Body of pancreas (tissue), 4 donors: ENCODE data around the gene CS.

Experiments used
- POLR2A ChIP-seq, 3 donors: fragments of 450-650 bp; IDR thresholded peaks; one replicate each; pipeline ENCODE4 v1.6.1; 2016; ENCODE audit warnings: antibody characterized with exemption in 3 of 3, mild to moderate bottlenecking in 2 of 3
- TF ChIP-seq, protein P1 (sequence below), 7 experiments: fragments of 450-650 bp in 4 of 7; fragments of 200-600 bp in 3 of 7; sonication (generic) in 3 of 7; IDR thresholded peaks; one replicate each; pipeline ENCODE4 v1.5.1; 2016 to 2019; ENCODE audit warnings: antibody characterized with exemption in 7 of 7

DNA sequence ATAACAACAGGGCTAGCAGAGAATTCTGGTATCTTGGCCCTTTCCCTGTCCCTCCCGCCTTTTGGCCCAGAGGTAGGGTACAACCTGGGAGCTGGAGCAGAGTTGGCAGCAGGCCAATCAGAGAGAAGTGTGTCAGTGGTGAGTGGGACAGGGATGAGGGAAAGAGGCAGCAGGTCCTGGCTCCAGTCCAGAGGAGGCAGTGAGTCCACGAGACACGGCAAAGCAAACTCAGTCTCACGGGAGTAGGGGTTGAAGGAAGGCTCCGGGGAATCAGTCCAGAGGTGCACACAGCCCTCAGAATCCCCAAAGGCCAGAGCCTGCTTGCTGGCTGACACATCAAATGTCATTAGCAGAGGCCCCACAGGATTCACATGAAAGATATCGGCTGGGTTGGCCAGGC, 26.4 kb upstream of the CS start:
- TF ChIP-seq, protein P1, sequence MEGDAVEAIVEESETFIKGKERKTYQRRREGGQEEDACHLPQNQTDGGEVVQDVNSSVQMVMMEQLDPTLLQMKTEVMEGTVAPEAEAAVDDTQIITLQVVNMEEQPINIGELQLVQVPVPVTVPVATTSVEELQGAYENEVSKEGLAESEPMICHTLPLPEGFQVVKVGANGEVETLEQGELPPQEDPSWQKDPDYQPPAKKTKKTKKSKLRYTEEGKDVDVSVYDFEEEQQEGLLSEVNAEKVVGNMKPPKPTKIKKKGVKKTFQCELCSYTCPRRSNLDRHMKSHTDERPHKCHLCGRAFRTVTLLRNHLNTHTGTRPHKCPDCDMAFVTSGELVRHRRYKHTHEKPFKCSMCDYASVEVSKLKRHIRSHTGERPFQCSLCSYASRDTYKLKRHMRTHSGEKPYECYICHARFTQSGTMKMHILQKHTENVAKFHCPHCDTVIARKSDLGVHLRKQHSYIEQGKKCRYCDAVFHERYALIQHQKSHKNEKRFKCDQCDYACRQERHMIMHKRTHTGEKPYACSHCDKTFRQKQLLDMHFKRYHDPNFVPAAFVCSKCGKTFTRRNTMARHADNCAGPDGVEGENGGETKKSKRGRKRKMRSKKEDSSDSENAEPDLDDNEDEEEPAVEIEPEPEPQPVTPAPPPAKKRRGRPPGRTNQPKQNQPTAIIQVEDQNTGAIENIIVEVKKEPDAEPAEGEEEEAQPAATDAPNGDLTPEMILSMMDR (IDR thresholded peaks at IDR 0.05) = no peak
- TF ChIP-seq POLR2A (IDR thresholded peaks at IDR 0.05) = no peak
